HG02571 (cell line): ENCODE results near the gene ARHGAP27.
"Not testable (repeated sequence)": the region's sequence is repeated elsewhere in the genome, so short reads cannot be mapped to it uniquely, and the experiment has no call there.

Source experiments
- ATAC-seq: cut with Tn5 transposase; IDR thresholded peaks from one replicate; pipeline ENCODE4 v1.9.1; 2021; ENCODE audit warnings: mild to moderate bottlenecking, moderate library complexity; ENCODE audit not compliant: unreplicated experiment

The ARHGAP27 gene

GRCh38 chr17:45366691-45367090 is 66.0 kb downstream of the ARHGAP27 start:
- ATAC-seq = no peak

DNA sequence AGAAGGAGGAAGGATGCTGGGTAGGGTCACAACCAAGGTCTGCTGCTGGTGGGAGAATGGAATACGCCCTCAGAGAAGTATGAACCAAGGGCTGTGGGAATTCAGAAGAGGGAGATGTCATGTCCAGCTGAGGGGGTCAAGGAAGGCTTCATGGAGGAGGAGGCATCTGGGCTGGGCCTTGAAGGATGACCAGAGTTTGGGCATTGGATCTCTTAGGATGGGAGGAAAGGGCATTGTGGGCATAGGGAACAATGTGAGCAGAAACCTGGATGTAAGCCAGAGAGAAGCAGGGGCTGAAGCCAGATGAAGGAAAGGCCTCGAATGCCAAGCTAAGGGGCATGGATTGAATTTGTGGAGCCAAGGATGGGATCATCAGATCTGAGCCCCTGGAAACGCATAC is 66.6 kb downstream of the ARHGAP27 start:
- no peak for ATAC-seq

GRCh38 chr17:45364531-45365390 is 67.9 kb downstream of the ARHGAP27 start:
- ATAC-seq = no peak

DNA sequence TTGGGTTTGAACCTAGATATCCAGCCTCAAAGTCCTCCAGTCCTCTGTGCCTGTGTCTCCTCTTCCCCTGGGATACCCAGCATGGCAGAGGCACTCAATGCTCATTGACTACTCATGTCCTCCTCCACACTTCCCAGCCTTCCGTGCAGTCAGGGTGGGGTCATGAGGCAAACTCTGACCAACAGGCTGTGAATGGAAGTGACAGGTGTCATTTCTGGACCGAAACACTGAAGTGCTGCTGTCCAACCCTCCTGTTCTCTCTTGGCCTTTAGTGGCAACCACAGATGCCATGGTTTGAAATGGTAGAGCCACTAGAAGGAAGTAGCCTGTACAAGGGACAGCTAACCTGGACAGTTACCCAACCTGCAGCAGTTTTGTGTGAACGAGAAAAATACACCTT is 69.2 kb downstream of the ARHGAP27 start:
- ATAC-seq = no peak

DNA sequence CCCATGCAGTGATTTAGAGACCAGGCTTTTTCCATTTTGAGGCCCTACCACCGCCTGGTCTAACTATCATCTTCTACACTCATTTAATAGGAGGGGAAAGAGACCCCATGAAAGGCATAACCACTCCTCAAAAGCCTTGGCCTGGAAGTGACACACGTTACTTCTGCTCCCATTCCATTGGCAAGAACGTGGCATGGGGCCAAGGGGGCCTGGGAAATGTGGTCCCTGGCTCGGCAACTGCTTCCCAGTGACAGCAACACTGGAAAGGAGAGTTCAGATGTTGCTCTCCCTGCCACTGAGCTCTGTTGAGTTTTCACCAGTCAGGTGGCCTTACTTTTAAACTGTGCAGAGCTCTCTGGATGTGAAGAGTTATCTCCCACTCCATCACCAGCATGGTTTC is 70.7 kb downstream of the ARHGAP27 start:
- no peak for ATAC-seq

DNA sequence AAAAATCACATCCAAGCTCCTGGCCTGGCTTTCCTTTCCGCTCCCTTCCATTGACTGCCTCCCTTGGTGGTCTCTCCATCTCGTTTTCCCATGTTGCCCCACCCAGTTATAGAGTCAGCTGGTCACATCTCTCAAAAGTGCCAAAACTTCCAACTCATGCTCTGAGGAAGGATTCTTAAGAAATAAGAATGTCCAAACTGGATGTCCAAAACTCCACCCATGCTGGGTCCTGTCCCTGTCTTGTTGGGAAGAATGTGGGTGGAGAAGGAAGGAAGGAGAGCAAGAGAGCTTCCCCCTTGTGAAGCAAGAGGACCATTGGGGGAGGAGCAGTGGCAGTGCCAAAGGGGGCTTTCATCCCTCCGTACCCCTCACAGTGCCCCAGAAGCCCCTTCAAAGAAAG is 71.2 kb downstream of the ARHGAP27 start:
- no peak for ATAC-seq

DNA sequence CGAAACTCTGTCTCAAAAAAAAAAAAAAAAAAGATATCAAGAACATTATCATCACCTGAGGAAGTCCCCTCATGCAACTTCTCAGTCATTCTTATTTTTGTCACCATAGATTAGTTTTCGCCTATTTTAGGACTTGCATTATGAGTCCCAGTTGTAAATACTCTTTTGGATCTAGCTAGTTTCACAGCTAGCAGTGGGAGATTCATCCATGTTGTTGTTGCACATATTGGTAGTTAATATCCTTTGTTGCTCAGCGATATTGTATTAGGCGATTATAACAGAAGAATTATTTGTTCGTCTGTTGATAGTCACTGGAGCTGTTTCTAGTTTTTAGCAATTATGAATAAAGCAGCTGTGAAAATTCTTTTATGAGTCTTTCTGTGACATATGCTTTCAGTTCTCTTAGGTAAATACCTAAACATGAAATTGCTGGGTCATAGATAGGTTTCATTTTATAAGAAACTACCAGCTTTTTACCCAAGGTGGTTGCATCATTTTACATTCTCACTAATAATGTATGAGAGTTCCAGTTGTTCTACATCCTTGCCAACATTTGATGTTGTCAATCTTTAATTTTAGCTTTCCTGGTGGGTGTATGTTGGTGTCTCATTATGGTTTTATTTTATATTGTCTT is 75.2 kb downstream of the ARHGAP27 start:
- no peak for ATAC-seq

GRCh38 chr17:45355087-45355486 is 77.6 kb downstream of the ARHGAP27 start:
- ATAC-seq = no peak

- no peak for ATAC-seq
Measured at GRCh38 chr17:45353043-45353442, 79.6 kb downstream of the ARHGAP27 start.

DNA sequence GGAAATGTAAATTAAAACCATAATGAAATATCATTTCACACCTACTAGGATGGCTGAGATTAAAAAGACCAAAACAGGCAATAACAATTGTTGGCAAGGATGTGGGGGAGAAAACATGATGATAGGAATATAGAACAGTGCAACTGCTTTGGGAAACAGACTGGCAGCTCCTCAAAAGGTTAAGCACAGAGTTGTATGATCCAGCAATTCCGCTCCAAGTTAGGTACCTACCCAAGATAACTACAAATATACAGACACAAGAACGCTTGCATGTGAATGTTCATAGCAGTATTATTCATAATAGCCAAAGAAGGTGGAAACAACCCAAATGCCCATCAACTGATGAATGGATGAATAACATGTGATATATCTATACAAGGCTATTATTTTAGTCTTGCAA is 80.8 kb downstream of the ARHGAP27 start:
- no peak for ATAC-seq

GRCh38 chr17:45347444-45347843 is 85.2 kb downstream of the ARHGAP27 start:
- no peak for ATAC-seq

GRCh38 chr17:45346216-45347015 is 86.3 kb downstream of the ARHGAP27 start:
- no peak for ATAC-seq

DNA sequence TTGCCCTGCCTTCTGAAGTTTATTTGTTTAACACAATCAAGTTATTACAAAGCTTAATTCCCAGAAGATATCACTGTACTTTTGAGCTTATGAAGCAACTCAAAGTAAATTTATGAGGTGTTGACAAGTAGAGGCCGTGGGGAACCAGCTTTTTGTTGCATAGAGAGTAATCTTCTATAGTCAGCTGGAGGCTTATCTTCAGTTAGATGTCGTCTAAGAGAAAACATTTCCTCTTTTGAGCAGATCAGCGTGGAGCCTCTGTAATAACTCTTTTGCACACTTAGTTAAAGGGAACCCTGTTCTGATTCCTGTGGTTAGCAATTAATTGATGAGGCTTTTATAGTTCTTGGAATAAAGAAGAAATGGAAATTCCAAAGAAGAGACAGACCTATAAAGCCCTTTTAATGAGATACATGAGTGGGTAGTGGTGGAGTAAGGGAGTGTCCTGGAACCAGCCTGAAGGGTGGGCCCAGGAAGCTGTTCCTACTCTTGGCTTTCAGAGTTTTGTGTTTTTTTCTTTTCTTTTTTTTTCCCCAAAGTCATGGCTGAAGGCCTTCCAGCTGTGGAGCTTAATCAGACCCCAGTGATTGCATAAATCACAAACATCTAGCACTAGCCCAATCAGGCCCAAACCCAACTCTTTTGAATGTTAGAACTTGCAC is 87.0 kb downstream of the ARHGAP27 start:
- no peak for ATAC-seq

DNA sequence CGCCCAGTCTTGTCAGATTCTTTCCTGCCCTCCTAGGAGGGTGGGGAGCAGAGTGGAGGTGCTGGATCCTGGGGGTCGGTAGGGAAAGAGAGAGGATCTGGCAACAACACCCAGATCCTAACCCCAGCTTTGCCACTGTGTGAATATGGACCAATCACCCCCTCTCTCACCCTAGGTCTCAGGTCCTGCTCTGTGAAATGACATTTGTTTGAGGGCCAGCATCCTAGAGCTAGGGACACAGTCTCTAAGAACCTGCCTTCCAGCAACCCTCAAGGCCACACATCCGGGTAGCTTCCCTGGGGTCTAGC is 87.5 kb downstream of the ARHGAP27 start:
- no peak for ATAC-seq

- not testable (repeated sequence) for ATAC-seq
Measured at GRCh38 chr17:45343967-45344664, 88.6 kb downstream of the ARHGAP27 start.
